ENCODE results near the gene SDSL.

Gene SDSL

DNA sequence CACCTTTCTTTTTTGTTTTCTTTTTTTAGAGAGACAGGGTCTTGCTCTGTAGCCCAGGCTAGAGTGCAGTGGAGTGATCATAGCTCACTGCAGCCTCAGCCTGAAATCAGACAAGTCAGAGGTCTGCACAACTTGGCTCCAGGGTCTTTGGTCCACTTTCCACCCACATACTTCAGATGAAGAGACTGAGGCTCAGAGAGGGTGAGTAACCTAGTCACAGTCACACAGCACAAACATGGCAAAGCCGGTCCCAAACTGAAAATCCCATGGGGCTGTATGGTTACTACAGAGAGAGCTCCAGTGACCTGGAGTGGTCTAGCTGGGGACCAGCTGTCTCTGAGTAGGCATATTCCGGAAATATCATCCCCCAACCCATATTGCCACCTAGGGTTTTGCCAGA, 30.3 kb downstream of the SDSL start:
- no peak for FAIRE-seq

DNA sequence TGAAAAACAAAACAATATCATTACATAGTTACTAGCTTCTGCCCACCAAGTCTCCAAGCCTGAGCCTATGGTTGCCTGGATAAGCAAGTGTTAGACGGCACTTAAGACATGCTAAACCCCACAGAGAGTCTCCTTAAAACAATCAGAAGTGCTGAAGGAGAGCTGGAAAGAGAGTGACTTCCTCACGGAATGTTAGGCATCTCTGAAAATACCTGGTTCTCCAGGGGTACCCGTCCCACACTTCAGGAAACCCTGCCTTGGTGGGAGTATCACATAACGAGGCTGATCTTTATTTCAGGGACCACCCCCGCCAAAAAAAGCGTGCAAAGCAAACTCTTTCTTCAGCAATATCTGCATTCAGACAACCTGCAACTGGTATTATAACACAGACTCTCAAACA, 31.1 kb downstream of the SDSL start:
- no peak for FAIRE-seq

DNA sequence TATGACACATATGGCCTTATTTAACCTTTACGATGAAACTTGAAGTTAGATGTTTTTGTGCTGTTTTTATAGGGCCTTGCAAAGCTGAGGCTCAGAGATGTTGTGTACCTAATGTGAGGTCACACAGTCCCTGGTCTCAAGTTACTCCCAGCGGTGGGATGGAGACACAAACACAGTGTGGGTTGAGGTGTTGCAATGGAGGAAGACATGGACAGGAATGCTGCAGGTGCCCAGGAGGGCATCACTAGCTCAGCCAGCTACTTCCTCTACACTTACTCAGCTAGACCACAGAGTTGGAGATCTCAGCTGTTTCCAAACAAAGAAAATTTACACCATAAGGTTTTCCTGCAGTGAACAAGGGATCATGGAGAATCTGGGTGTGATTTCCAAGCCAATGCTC, 34.0 kb downstream of the SDSL start:
- no peak for FAIRE-seq

DNA sequence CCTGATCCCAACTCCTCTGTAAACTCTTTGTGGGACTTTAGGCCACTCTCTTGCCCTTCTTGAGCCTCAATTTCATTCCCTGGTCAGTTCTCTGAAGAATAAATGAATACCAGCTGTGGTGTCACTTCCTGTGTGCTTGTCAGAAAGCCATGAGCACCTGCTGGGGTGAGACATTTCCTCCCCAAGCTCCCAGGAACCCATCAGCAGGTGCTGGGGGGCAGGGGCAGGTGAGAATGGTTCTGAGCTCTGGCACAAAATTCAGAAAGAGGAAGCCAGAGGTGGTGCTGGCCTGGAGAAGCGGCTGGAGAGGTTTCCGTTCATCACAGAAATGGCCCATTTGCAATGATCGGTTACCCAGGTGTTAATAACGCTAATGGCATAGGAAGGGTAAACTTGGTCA, 34.6 kb downstream of the SDSL start:
- no peak for FAIRE-seq

DNA sequence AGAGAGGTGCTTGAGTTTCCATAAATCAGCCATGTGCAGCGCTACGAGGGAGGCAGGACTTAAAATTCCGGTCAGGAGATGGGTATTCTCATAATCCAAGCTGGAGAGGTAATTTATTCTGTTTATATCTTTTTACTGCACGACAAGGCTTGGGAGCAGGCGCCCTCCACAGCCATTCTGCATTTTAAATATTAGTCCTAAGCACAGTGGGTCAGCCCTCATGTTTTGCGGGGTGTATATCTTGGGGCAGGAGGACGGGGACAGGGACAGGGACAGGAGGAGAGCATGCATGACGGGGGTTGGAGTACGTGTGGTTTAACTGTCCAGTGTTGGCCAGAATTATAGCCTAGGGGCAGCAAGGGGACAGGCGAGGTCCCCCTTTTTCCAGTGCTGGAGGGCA, 35.0 kb downstream of the SDSL start:
- FAIRE-seq, result no peak

DNA sequence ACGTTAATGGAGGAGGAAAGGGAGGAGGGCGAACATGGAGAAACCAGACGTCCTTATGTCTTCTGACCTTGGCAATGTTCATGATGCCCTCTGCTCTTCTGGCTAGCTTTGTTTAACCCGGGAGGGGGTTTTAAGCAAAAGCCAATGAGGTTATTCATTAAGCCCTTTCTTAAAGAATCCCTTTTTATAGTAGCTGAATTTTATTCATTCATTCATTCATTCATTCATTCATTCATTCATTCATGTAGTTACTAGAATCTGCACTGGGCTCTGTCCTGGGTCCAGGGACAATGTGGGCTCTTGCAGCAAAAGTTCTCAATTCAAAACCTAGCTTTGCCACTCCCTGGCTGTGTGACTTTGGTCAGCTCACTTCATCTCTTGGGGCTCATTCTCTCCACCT, 35.5 kb downstream of the SDSL start:
- no peak for FAIRE-seq

DNA sequence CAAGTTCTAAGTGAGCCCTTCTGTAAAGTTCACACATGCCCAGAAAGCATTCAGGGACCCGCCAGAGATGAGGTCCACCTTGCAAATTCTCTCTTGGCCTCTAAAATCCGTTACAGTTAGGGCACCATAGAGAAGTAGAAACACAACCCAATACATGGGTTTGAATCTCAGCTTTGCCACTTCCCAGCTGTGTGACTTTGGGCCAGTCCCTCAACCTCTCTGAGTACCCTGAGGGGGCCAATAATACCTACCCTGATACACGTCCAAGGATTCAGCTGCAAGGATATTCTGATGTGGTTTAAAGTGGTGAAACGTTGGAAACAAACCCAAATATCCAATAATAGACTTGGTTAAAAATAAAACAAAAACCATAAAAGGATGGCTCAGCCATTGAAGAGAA, 37.8 kb downstream of the SDSL start:
- FAIRE-seq, result no peak

DNA sequence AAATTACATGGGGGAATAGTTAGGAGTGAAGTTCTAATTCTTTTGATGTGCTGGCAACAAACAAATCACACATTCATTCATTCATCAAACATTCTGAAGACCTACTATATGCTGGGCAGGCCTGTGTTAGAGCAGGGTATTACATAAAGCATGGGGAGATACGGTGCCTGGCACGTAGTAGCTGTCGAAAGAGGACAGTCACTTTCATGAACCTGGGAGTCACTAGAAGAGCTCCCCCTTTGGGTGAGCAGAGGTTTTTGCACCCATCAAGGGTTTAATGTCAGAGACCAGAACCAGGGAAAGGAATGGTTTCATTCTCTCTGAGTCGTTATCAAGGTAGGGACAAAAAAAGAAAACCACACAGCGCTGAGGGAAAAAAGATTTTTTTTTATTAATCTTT, 39.5 kb downstream of the SDSL start:
- no peak for FAIRE-seq

DNA sequence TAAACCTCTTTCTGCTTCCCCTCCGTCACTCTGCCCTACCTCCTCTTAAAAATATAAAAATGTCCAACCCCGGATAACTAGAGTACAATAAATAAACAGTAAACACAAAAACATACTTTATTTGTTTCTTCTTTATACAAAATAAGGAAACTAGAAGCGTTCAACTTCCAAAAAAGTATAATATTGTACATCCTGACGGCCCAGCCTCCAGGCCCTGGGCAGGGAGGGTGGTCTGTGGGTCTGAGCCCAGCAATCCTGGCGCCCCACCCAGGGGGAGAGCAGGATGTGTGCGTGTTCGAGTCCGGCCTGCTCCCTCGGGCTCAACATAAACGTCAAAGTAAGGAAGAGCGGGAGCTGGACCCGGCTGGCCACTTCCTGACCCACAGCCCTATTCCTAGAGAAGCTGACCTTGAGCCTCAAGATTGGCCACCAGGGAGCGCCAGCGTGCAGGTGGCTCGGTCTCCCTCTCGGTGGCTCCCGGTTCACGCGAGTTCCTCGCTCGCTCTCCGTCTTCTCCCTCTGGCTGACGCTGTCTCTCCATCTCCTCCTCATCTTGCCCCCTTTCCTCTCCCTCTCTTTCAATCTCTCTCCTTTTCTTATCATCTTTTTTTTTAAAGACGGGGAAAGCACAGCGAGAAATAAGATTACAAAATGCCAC, 40.1 kb downstream of the SDSL start:
- no peak for FAIRE-seq

DNA sequence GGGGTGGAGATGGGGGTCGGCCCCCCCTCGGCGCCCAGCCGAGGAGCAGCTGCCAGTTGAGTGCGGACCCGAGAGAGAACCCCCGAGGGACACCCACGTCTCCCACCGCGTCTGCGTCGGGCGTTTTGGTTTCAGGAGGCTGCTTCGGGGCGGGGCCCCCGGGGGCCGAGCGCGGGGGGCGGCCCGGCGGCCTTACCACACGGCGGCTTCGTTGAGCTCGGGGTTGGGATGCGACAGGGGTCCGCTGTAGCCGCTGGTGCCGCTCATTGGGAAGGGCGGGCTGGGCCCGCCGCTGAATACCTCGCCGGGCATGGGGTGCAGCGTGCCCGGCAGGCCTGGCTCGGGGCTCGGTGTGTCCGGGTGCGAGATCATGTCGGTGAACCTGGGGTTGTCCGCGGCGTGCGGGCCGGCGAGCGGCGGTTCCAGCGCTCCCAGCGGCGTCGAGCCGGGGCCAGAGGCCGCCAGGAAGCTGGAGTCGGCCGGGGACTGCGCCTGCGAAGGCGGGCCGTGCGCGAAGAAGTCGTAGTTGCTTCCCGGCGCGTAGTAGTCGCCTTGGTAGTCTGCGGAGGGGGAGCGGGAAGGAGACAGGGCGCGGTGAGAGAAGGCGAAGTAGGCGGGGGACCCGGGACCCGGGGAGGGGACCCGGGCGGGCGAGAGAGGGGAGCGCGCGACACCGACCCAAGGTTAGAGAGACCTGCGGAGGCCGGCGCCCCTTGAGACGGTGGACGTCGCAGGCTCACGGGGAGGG, 41.0 kb downstream of the SDSL start:
- no peak for FAIRE-seq

DNA sequence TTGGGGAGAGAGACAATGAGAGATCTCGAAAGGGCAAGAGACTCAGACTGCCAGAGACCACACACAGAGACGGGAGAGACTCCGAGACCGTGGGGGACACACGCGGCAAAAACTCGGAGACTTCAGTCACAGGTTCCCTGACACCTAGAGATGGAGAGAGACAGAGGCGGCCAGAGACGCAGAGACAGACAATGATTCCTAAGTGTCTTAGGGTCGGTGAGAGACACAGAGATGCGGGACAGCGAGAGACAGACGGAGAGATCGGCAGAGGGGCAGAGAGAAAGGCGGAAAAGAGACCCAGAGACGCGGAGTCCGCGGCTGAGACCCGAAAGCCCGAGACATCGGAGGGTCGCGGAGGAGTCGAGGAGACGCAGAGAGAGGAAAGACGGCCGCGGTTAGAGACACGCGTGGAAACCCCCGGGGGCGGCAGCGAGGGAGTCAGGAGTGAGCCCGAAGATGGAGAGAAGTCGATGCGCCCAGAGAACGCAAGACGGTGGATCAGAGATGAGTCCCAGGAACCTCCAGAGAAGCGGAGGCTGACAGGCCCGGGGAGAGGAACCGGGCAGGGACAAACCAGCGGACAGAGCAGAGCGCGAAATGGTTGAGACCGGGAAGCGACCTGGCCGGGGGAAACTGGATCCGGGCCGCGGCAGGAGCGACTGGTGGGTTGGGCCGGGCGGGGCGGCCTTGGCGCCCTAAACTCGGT, 41.7 kb downstream of the SDSL start:
- no peak for FAIRE-seq

DNA sequence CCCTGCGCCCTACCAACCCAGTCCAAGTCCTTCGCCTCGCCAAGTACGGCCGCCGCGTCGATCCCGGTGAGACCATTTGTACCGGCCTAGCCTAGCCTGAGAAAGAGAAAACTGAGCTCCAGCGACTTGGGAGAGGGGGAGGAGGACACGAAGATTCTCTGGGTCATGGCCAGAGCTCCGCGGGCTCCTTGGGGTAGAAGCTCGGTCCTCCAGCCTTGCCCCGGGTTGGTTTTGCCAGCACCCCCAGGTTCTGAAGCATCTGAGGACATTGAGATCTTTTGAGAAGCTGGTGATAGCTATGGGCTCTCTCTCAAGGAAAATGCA, 42.2 kb downstream of the SDSL start:
- no peak for FAIRE-seq

DNA sequence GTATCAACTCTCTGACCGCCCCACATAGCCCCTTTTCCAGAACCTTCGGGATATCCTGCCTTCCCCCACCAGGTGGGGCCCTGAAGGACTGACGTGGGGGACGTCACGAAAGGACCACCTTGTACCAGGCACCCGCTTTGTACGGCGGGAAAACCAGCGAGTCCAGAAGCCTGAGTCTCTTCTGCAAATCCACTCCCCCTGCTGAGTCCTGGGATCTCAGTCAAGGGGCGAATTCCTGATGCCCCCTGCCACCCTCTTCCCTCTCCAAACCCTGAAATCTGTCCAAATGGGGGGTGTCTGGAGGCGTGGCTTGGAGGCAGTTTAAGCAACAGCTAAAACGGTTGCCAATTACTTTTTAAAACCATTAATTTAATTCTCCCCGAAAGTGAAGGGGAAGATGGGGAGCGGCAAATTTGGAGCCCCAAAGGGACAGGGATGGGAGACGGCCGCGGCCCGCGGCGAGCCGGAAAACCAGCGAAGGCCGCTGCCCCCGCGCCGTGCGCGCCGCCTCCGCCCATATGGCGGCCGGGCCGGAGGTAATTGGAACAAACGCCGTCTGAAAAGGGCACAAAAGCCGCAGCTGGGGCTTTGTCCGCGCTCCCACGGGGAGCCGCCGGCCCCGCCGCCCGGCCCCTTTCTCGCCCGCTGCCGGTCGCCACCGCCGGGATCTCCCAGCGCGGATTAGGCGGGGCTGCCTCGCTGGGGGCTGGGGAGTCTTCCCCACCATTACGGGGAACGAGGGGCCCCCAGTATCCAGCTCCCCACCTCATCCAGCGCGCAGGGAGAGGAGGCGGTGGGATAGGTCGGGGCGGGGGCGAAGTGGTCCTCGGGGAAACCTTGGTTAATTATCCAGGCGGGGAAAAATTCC, 42.9 kb downstream of the SDSL start:
- no peak for FAIRE-seq

DNA sequence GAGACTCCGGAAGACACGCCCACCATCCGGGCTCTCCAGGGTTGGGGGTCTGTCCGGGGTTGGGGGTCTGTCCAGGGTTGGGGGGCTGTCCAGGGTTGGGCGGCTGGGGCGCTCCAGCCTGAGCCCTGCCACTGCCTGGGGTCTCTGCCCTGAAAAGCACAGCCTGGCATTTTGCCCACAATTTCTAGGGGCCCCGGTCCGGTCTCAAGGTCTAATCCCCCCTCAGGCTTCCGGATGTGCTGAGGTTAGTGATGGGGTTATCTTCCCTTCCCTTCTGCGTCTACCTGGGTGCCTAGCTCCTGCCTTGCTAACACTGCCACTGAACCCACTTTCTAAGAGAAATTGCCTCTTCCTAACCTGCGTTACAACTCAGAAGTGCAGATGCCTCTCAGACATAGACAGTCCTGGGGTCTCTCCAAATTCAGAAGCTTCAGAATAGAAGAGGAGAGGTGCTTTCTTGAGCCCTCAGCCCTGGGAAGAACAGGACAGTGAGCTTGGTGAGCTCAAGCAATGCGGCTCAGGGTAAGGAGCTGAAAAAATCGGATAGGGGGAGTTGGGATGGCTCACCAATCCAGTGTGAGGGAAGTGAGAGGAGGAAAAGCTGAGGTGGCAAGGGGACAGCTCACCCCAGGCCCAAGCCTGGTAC, 43.8 kb downstream of the SDSL start:
- no peak for FAIRE-seq

DNA sequence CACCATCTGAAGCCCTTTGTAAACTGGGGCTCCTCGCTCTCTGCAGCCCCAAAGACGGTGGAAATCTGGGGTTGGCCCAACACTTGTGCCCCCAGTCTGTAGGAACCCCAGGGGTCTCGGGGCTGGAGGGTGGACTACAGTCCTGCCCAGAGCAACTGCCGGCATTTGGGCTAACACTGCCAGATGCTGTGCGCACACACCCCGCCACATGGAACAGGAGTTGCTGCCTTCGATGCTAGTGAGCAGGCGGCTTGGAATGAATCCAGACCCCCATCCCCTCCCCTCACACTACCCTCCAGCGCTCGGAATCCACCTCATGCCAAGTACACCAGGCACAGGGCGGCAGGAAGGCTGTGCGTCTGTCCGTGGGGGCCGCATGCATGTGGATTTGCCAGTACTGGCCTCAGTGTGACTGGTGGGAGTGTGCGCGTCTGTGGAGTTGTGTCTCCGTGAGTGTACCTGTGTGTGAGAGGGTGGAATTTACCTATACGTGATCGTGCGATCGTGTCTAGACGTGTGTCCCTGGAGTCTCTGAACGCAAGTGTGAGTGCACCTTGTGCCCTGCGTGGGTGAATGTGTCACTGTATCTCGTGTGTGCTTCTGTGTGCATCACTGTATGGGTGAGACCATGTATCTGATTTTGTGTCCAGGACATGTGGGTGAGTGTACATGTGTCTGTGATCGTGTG, 44.4 kb downstream of the SDSL start:
- no peak for FAIRE-seq

DNA sequence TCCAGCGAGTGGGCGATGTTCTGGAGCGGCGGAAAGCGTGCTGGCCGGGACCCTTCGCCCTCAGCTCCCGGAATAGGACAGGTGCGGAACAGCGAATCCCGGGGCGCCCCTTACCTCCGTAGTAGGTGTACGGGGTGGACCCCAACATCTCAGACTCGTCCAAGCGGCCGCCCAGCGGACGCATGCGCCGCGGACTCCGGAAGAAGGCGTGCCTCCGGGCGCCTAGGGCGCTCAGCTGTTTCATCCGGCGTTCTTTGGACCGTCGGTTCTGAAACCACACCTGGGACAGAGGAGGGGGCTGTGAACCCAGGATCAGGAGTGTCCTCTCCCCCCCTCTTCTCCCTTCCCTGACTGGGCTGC, 44.9 kb downstream of the SDSL start:
- no peak for FAIRE-seq

DNA sequence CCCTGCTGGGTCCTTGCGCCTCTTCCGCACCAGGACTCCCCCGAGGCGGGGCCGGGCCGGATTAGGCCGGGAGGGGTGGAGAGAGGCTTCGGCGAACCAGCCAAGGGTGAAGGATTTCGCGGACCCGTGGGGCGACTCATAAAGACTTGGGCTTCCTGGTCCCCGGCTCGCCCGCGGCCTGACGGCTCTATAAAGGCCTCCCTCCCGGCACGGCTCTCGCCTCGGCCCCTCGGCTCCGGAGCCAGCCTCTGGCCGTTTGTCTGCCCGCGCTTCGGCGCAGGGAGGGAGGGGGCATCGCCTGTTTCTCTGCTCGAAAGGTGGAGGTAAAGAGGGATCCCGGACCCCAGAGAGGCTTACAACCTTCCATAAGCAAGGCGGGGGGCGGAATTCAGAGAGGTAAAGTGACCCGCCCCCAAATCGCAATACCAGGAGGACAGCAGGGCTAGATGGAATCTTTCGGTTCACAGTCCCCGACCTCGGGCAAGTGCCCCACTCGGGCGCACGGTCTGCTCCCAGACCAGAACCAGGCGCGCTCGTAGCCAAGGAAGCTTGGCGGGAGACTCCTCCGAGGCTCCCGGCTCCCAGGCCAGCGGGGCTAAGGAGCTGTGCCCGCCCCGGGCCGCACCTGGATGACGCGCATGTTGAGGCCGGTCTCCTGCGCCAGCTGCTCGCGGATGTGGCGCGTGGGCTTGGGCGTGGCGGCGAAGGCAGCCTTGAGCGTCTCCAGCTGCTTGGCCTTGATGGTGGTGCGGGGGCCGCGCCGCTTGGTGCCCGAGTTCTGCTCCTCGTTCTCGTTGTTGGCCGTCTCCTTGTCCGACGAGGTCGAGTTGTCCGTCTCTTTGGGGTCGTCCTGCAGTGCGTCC, 45.6 kb downstream of the SDSL start:
- no peak for FAIRE-seq

DNA sequence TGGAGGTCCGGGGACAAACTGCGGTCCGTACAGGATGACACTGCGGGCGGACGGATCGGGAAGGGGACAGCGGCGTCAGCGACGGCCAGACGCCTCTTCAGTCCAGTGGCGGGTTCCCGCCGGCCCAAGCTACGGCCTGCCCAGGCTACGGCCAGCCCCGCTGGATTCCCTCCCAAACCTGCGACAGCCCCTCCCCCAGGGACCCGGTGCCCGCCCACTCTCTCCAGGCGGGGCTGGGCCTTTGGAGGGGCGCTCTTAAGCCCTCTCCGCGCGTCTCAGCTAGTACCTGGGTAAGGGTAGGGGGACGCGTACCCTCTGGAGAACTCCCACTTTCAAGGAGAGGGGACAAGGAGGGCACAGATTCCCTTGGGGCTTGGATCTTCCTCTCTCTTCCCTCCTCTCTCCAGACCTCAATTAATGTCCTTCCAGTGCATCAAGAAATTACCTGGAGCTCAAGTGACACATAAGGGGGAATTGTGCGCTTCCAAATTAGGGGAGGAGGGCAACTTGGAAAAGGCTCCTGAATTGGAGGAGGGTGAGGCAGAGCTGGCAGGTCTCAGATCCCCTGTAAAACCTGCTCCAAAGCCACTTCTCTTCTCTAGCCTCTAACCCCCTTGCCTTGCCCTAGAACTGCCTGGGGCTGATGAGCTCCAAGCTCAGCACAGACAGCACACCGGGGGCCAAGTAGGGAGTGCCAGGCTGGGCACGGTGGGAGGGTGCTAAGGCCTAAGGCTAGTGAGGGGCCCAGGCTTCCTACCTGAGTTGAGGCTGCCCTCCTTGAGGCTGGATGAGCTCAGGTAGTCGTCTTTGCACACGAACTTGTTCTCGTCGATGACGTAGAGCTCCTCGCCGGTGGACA, 46.4 kb downstream of the SDSL start:
- FAIRE-seq, result no peak

DNA sequence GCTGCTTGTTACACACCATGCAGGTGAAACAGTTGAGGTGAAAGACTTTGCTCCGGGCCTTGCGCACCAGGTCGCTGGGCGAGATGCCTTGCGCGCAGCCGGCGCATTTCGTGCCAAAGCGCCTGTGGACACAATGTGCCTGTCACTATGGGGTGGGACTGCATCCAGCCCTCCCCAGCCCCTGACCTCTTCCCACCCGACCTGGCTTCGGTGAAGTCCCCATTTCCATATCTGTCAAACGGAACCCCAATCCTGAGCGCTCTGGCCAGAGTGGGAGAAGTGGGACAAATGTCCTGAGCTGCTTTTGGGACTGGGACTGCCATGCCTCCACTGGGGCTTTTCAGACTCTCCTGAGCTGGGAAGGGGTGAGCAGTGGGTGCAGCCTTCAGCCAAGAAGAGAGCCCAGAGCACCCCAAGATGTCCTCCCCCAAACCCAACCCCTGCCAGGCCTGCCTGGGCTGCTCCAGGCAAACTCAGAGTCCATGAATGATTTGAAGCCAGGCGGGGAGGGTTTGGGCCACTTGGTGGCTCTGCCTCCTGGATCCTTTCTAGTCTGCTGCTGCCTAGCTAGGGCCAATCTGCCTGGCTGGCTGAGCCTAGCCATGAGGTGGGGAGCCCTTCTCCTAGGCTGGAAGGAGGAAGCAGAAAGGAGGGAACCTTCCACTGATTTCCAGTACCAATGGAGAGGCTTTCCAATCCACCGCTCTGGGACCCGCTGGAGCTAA, 47.2 kb downstream of the SDSL start:
- FAIRE-seq, result no peak
